GM12892 (cell line): ENCODE results near the gene OGFOD2.

Experiments
- DNase-seq: peaks from one replicate; pipeline ENCODE4 v3.0.0; 2011; ENCODE audit not compliant: insufficient read length
- FAIRE-seq: peaks from 2 replicates; lab custom pipeline; 2011; peaks lifted over from hg19 to GRCh38; lab: Jason Lieb, UNC
- POLR2A ChIP-seq: IDR thresholded peaks from 2 replicates; pipeline ENCODE4 v1.6.1; 2011; ENCODE audit warnings: low read depth, low read length, control low read depth
- POLR2AphosphoS5 ChIP-seq: IDR thresholded peaks from 2 replicates; pipeline ENCODE4 v1.6.1; 2011; ENCODE audit warnings: low read depth, low read length, control low read depth
- TAF1 ChIP-seq: IDR thresholded peaks from 2 replicates; pipeline ENCODE4 v1.6.1; 2011; ENCODE audit warnings: low read depth, mild to moderate bottlenecking, control low read depth, low read length, borderline replicate concordance

OGFOD2 gene

GRCh38 chr12:123024819-123025391 is 49.9 kb downstream of the OGFOD2 start:
- TF ChIP-seq POLR2A (no peak), POLR2AphosphoS5 (no peak), TAF1 (no peak)
- FAIRE-seq (no peak), DNase-seq (no peak)

GRCh38 chr12:123026094-123026853 is 51.2 kb downstream of the OGFOD2 start:
- no peak for FAIRE-seq
- TF ChIP-seq POLR2AphosphoS5 (no peak), TAF1 (no peak), POLR2A (no peak)
- no peak for DNase-seq

- no peak for DNase-seq
- TF ChIP-seq TAF1 (no peak), POLR2AphosphoS5 (no peak), POLR2A (no peak)
- no peak for FAIRE-seq
These were observed 52.8 kb downstream of the OGFOD2 start for GRCh38 chr12:123027726-123028445.

GRCh38 chr12:123028475-123028874 is 53.4 kb downstream of the OGFOD2 start:
- TF ChIP-seq TAF1 (no peak), POLR2A (no peak), POLR2AphosphoS5 (no peak)
- FAIRE-seq, result no peak

GRCh38 chr12:123029550-123029949 is 54.5 kb downstream of the OGFOD2 start:
- TF ChIP-seq POLR2A (no peak), POLR2AphosphoS5 (no peak), TAF1 (no peak)

More at GRCh38 chr12:123028475-123028874, 53.4 kb downstream of the OGFOD2 start:
- no peak for DNase-seq

More at GRCh38 chr12:123029550-123029949, 54.5 kb downstream of the OGFOD2 start:
- DNase-seq (no peak), FAIRE-seq (no peak)
